ENCODE measurements around the gene B3GNT5. TPM values are rescaled to one million over a fixed set of nuclear protein-coding genes. Genes with fewer than 3 reads are reported as not detected.

B3GNT5 gene
- total and polyA plus RNA-seq, 2 experiments from 2014 or later: 22.7 to 39.6 TPM

DNA sequence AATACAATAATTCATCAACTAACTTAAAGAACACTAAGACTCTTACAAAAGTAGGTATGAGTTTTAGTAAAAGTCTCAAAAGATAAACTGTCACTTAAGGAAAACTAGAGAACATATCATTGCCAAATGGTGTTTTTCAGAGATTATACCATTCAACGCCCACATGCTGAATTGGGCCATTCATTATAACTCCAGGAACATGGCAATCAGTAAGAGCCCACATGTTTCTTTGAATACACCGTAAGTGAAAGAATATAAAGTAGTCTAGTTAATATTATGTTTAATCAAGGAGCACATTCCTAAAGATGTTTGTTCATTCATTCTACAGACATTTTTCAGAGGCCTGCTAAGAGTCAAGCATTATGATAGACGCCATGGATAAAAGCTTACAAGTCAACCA is 22.9 kb downstream of the B3GNT5 start:
- no peak for DNase-seq (ENCODE audit: low spot score)
- TF ChIP-seq EZH2 (IDR thresholded peaks at IDR 0.05; ENCODE audit: borderline replicate concordance) (no peak), CTCF (IDR thresholded peaks at IDR 0.05; ENCODE audit: poor library complexity) (no peak), EZH2phosphoT487 (IDR thresholded peaks at IDR 0.05; ENCODE audit: low read depth, severe bottlenecking, unreplicated experiment) (no peak)
- 87% methylated on average over 3 of the region's 3 CpGs for WGBS (ENCODE audit: low lambda C conversion rate, missing lambda C conversion rate)
- H3K4me1 ChIP-seq (ENCODE audit: insufficient read depth): no peaks in the 10 kb centered on the region
- H3K9me3 ChIP-seq (ENCODE audit: low read depth): no peaks in the 10 kb centered on the region
- no peak overlapping the region for H3K27ac ChIP-seq
- H3K4me3 ChIP-seq: no peak overlapping the region
- H3K36me3 ChIP-seq (replicated peaks; ENCODE audit: insufficient read depth, low read depth): no peaks in the 10 kb centered on the region
- H3K79me2 ChIP-seq: peaks cover 36% of the 10 kb centered on the region
- no peaks in the 10 kb centered on the region for H3K9me2 ChIP-seq (replicated peaks; ENCODE audit: insufficient read depth)
- H2AFZ ChIP-seq: no peak overlapping the region
- no peak overlapping the region for H3K4me2 ChIP-seq
- H3K27me3 ChIP-seq: no peaks in the 10 kb centered on the region
- no peaks in the 10 kb centered on the region for H4K20me1 ChIP-seq (ENCODE audit: insufficient read depth, poor library complexity, severe bottlenecking)

- no peaks in the 10 kb centered on the region for H3K27me3 ChIP-seq
- no peaks in the 10 kb centered on the region for H3K4me1 ChIP-seq (ENCODE audit: insufficient read depth)
- H3K27ac ChIP-seq: no peak overlapping the region
- no peaks in the 10 kb centered on the region for H3K36me3 ChIP-seq (replicated peaks; ENCODE audit: insufficient read depth, low read depth)
- no peak for TF ChIP-seq EZH2 (IDR thresholded peaks at IDR 0.05; ENCODE audit: borderline replicate concordance)
- TF ChIP-seq CTCF (IDR thresholded peaks at IDR 0.05; ENCODE audit: poor library complexity): no peak
- TF ChIP-seq EZH2phosphoT487 (IDR thresholded peaks at IDR 0.05; ENCODE audit: low read depth, severe bottlenecking, unreplicated experiment): no peak
- no peak overlapping the region for H3K4me3 ChIP-seq
- no peaks in the 10 kb centered on the region for H3K9me2 ChIP-seq (replicated peaks; ENCODE audit: insufficient read depth)
- no peak for DNase-seq (ENCODE audit: low spot score)
- WGBS (ENCODE audit: low lambda C conversion rate, missing lambda C conversion rate): 98% methylated on average over 5 of the region's 5 CpGs
- H4K20me1 ChIP-seq (ENCODE audit: insufficient read depth, poor library complexity, severe bottlenecking): no peaks in the 10 kb centered on the region
- H3K79me2 ChIP-seq: peaks cover 23% of the 10 kb centered on the region
- no peak overlapping the region for H2AFZ ChIP-seq
- no peak overlapping the region for H3K4me2 ChIP-seq
- no peaks in the 10 kb centered on the region for H3K9me3 ChIP-seq (ENCODE audit: low read depth)
Observed at GRCh38 chr3:183277260-183277659, 24.2 kb downstream of the B3GNT5 start.

- Histone ChIP-seq H3K27ac (no peak overlapping the region), H4K20me1 (ENCODE audit: insufficient read depth, poor library complexity, severe bottlenecking) (no peaks in the 10 kb centered on the region), H3K4me1 (ENCODE audit: insufficient read depth) (no peaks in the 10 kb centered on the region), H3K9me2 (replicated peaks; ENCODE audit: insufficient read depth) (no peaks in the 10 kb centered on the region), H3K4me3 (no peak overlapping the region), H2AFZ (no peak overlapping the region), H3K9me3 (ENCODE audit: low read depth) (no peaks in the 10 kb centered on the region), H3K79me2 (peaks cover 10% of the 10 kb centered on the region), H3K27me3 (no peaks in the 10 kb centered on the region), H3K4me2 (no peak overlapping the region), H3K36me3 (replicated peaks; ENCODE audit: insufficient read depth, low read depth) (no peaks in the 10 kb centered on the region)
- no peak for DNase-seq (ENCODE audit: low spot score)
- TF ChIP-seq CTCF (IDR thresholded peaks at IDR 0.05; ENCODE audit: poor library complexity) (no peak), EZH2 (IDR thresholded peaks at IDR 0.05; ENCODE audit: borderline replicate concordance) (no peak), EZH2phosphoT487 (IDR thresholded peaks at IDR 0.05; ENCODE audit: low read depth, severe bottlenecking, unreplicated experiment) (no peak)
- WGBS (ENCODE audit: low lambda C conversion rate, missing lambda C conversion rate): 82% methylated on average over 4 of the region's 4 CpGs
Observed at GRCh38 chr3:183278479-183279088, 25.5 kb downstream of the B3GNT5 start.

Data from hepatocyte (in vitro differentiated cells).